OCI-LY1 (cell line): ENCODE measurements around the gene LMO2.

Experiments
- H2AFZ ChIP-seq: fragments of 200-600 bp; sonication (generic), shearing (Covaris generic); 2 replicates; pipeline ENCODE4 v1.6.0; 2014; ENCODE audit warnings: antibody characterized with exemption, mild to moderate bottlenecking, low read length
- H3F3A ChIP-seq: fragments of 200-600 bp; sonication (generic), shearing (Covaris generic); 2 replicates; pipeline ENCODE4 v1.6.0; 2014; ENCODE audit warnings: mild to moderate bottlenecking, antibody characterized with exemption, low read length, moderate library complexity; ENCODE audit not compliant: insufficient read depth
- H3K27ac ChIP-seq: fragments of 200-600 bp; sonication (generic); 2 replicates; pipeline ENCODE4 v1.5.1; 2014; ENCODE audit warnings: low read length, mixed run types, mild to moderate bottlenecking, low read depth; ENCODE audit not compliant: poor library complexity, severe bottlenecking
- H3K27me3 ChIP-seq: fragments of 200-600 bp; sonication (generic); 2 replicates; pipeline ENCODE4 v1.6.0; 2014; ENCODE audit warnings: antibody characterized with exemption, mild to moderate bottlenecking, low read length, moderate library complexity; ENCODE audit not compliant: insufficient read depth
- H3K36me3 ChIP-seq: fragments of 200-600 bp; sonication (generic); 2 replicates; pipeline ENCODE4 v1.6.1; 2014; ENCODE audit warnings: mild to moderate bottlenecking, antibody characterized with exemption, low read length, moderate library complexity, mixed read lengths; ENCODE audit not compliant: insufficient read depth
- H3K4me1 ChIP-seq: fragments of 200-600 bp; sonication (generic); 2 replicates; pipeline ENCODE4 v1.5.1; 2014; ENCODE audit warnings: mild to moderate bottlenecking, low read length, moderate library complexity; ENCODE audit not compliant: insufficient read depth, severe bottlenecking
- H3K4me2 ChIP-seq: fragments of 200-600 bp; sonication (generic), shearing (Covaris generic); 2 replicates; pipeline ENCODE4 v1.6.1; 2014; ENCODE audit warnings: low read length
- H3K4me3 ChIP-seq: fragments of 200-600 bp; sonication (generic); 2 replicates; pipeline ENCODE4 v1.5.1; 2014; ENCODE audit warnings: low read length, low read depth, mild to moderate bottlenecking, mixed read lengths; ENCODE audit not compliant: poor library complexity, severe bottlenecking
- H3K79me2 ChIP-seq: fragments of 200-600 bp; shearing (Covaris generic); 2 replicates; pipeline ENCODE4 v1.6.1; 2016; ENCODE audit warnings: mixed run types, low read length, mixed read lengths; ENCODE audit not compliant: insufficient read depth
- H3K9ac ChIP-seq: fragments of 200-600 bp; sonication (generic), shearing (Covaris generic); 2 replicates; pipeline ENCODE4 v1.6.1; 2014; ENCODE audit warnings: mild to moderate bottlenecking, low read length, mixed read lengths
- H3K9me2 ChIP-seq: fragments of 200-600 bp; sonication (generic), shearing (Covaris generic); 2 replicates; pipeline ENCODE4 v1.6.1; 2014; ENCODE audit warnings: low read depth, mild to moderate bottlenecking, low read length, mixed read lengths
- H3K9me3 ChIP-seq: fragments of 200-600 bp; shearing (Covaris generic); 2 replicates; pipeline ENCODE4 v1.6.1; 2014; ENCODE audit warnings: low read length, mixed read lengths
- H4K20me1 ChIP-seq: fragments of 200-600 bp; sonication (generic), shearing (Covaris generic); 2 replicates; pipeline ENCODE4 v1.6.0; 2016; ENCODE audit warnings: mild to moderate bottlenecking, low read length; ENCODE audit not compliant: insufficient read depth
- EZH2 ChIP-seq: fragments of 200-600 bp; sonication (generic), shearing (Covaris generic); IDR thresholded peaks from 2 replicates; pipeline ENCODE4 v1.8.0; 2017; ENCODE audit warnings: borderline replicate concordance, mixed run types, mild to moderate bottlenecking, antibody characterized with exemption, low read length, moderate library complexity, mixed read lengths
- TF ChIP-seq, protein P1 (sequence below): fragments of 200-600 bp; sonication (generic), shearing (Covaris generic); IDR thresholded peaks from 2 replicates; pipeline ENCODE4 v1.5.1; 2017; ENCODE audit warnings: mild to moderate bottlenecking, antibody characterized with exemption, low read length, moderate library complexity, mixed read lengths

LMO2 gene

DNA sequence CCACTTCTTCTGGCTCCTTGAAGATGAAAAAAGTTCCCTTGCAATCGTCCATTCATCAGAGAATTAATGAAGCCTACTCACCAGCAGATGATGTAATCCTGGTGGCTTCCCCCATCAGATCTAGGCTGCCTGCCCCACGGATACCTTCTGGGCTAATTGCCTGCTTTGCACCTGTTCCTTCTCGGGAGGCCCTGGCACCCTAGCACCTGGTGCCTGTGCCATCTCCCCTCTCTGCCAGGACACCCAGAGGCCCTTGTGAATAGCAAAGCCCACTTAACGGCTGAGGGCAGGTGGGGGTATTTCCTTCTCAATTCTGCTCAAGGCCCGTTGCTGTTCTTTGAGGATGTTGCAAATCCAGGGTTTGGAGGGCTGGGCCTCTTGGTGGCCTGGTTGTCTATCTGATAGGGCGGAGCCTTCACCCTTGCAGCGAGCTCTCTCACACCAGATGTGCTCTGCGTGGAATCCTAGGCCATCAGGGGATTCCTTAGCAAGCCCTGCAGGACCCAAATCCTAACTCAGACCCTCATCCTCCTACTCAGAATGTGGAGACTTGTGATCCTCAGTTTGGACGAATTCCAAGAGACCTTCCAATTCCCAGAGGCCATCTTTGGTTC lies at the start of gene LMO2:
Gene LMO2 (minus strand): TSS at position 363 of the 614 bp plus-strand sequence. CDS start 22,360 bp downstream, outside the sequence.
- Histone ChIP-seq H3K9me2 (no peaks in the 10 kb centered on the region), H3K4me3 (no peak within 1 kb of the TSS), H2AFZ (no peak within 1 kb of the TSS), H3K79me2 (no peaks in the 10 kb centered on the region), H3K4me2 (no peak within 1 kb of the TSS), H3K36me3 (no peaks in the 10 kb centered on the region), H3K9me3 (no peaks in the 10 kb centered on the region), H3K27me3 (no peaks in the 10 kb centered on the region), H3K4me1 (no peaks in the 10 kb centered on the region), H3F3A (no peaks in the 10 kb centered on the region), H4K20me1 (no peaks in the 10 kb centered on the region), H3K27ac (no peak within 1 kb of the TSS), H3K9ac (no peak within 1 kb of the TSS)
- TF ChIP-seq EZH2 = no peak
- TF ChIP-seq, protein P1, sequence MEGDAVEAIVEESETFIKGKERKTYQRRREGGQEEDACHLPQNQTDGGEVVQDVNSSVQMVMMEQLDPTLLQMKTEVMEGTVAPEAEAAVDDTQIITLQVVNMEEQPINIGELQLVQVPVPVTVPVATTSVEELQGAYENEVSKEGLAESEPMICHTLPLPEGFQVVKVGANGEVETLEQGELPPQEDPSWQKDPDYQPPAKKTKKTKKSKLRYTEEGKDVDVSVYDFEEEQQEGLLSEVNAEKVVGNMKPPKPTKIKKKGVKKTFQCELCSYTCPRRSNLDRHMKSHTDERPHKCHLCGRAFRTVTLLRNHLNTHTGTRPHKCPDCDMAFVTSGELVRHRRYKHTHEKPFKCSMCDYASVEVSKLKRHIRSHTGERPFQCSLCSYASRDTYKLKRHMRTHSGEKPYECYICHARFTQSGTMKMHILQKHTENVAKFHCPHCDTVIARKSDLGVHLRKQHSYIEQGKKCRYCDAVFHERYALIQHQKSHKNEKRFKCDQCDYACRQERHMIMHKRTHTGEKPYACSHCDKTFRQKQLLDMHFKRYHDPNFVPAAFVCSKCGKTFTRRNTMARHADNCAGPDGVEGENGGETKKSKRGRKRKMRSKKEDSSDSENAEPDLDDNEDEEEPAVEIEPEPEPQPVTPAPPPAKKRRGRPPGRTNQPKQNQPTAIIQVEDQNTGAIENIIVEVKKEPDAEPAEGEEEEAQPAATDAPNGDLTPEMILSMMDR = no peak

DNA sequence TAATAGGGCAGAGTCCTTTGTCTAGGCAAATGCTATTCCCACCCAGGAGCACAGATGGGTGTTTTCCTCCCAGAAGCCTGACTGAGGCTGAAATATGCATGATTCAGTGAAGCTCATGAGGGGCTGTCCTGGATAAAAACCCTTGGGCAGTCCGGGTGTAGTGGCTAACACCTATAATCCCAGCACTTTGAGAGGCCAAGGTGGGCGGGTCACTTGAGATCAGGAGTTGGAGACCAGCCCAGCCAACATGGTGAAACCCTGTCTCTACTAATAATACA lies 48.6 kb upstream of the LMO2 start:
- no peaks in the 10 kb centered on the region for H4K20me1 ChIP-seq
- no peaks in the 10 kb centered on the region for H3K9me2 ChIP-seq
- H3K27me3 ChIP-seq = no peaks in the 10 kb centered on the region
- H3K27ac ChIP-seq = no peak overlapping the region
- no peak overlapping the region for H3K9ac ChIP-seq
- no peak overlapping the region for H2AFZ ChIP-seq
- no peak overlapping the region for H3K4me3 ChIP-seq
- no peaks in the 10 kb centered on the region for H3K4me1 ChIP-seq
- H3K4me2 ChIP-seq = no peak overlapping the region
- H3F3A ChIP-seq = no peaks in the 10 kb centered on the region
- TF ChIP-seq EZH2 = no peak
- TF ChIP-seq, protein P1 = no peak
- no peaks in the 10 kb centered on the region for H3K36me3 ChIP-seq
- H3K79me2 ChIP-seq = no peaks in the 10 kb centered on the region
- no peaks in the 10 kb centered on the region for H3K9me3 ChIP-seq

DNA sequence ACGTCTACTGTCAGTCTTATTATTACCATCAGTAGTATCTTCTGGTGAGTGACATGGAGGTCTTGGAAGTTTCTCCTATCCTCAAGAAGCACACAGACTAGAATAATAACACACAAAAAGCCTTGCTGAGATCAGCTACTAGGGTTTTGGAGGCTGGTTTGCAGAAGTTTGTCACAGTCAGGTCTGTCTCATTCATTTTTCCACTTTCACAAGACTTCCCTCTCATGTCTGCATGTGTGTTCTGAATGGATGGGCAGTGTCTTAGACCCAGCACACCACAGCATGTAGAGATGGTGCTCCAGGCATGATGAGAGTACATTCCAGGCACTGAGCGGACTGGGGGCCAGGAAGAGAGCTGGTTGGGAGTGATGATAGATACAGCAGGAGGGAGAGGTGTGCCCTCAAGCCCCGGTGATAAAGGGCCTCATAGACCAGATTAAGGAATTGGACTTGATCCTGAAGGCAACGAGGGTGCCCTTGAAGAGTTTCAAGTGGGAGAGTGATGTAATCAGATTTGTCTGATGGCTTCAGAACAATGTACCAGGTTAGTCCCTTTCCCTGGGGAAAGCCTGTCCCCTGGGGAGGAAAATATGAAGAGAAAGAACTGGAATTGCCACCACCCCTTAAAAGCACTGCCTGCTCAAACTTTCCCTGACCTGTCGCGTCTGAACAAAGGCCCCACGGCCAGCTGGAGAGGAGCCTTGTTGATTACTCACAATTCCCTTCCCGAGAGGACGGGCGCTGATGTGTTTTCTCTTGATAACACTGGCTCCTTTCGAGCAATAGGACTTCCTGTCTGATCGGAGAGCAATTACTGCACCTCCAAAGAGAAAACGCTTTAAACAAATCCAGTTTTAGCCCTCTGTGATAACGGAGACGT lies 45.1 kb upstream of the LMO2 start:
- no peak overlapping the region for H3K4me2 ChIP-seq
- no peak overlapping the region for H2AFZ ChIP-seq
- no peaks in the 10 kb centered on the region for H3F3A ChIP-seq
- no peaks in the 10 kb centered on the region for H3K27me3 ChIP-seq
- TF ChIP-seq EZH2 = no peak
- TF ChIP-seq, protein P1 = no peak
- no peaks in the 10 kb centered on the region for H3K4me1 ChIP-seq
- H3K36me3 ChIP-seq = no peaks in the 10 kb centered on the region
- no peaks in the 10 kb centered on the region for H3K9me3 ChIP-seq
- H3K4me3 ChIP-seq = no peak overlapping the region
- no peaks in the 10 kb centered on the region for H4K20me1 ChIP-seq
- no peaks in the 10 kb centered on the region for H3K9me2 ChIP-seq
- H3K79me2 ChIP-seq = no peaks in the 10 kb centered on the region
- no peak overlapping the region for H3K27ac ChIP-seq
- H3K9ac ChIP-seq = no peak overlapping the region
